Measurements from ENCODE around the gene RHEX. TPM values are rescaled to one million over a fixed set of nuclear protein-coding genes. Genes with fewer than 3 reads are reported as not detected.

The RHEX gene
- total RNA-seq, 1 donor from 2014 or later = 0.42 TPM

GRCh38 chr1:206101351-206102045 lies 48.5 kb downstream of the RHEX start:
- Histone ChIP-seq H3K36me3 (ENCODE audit: control insufficient read depth, insufficient read depth, low read length) (no peaks in the 10 kb centered on the region), H3K4me3 (ENCODE audit: low read depth, low read length) (no peak overlapping the region), H3K27me3 (ENCODE audit: control insufficient read depth, insufficient read depth, low read length) (no peaks in the 10 kb centered on the region)
- no peak for TF ChIP-seq CTCF (IDR thresholded peaks at IDR 0.05; ENCODE audit: insufficient read depth, low read length, poor library complexity, severe bottlenecking)
- no peak for DNase-seq (ENCODE audit: low read depth)

GRCh38 chr1:206102292-206102936 lies 49.4 kb downstream of the RHEX start:
- TF ChIP-seq CTCF (IDR thresholded peaks at IDR 0.05; ENCODE audit: insufficient read depth, low read length, poor library complexity, severe bottlenecking) = no peak
- DNase-seq (ENCODE audit: low read depth) = no peak
- H3K36me3 ChIP-seq (ENCODE audit: control insufficient read depth, insufficient read depth, low read length) = no peaks in the 10 kb centered on the region
- H3K27me3 ChIP-seq (ENCODE audit: control insufficient read depth, insufficient read depth, low read length) = peaks cover 3% of the 10 kb centered on the region
- no peak overlapping the region for H3K4me3 ChIP-seq (ENCODE audit: low read depth, low read length)

- no peak for TF ChIP-seq CTCF (IDR thresholded peaks at IDR 0.05; ENCODE audit: insufficient read depth, low read length, poor library complexity, severe bottlenecking)
- DNase-seq (ENCODE audit: low read depth) = no peak
- H3K27me3 ChIP-seq (ENCODE audit: control insufficient read depth, insufficient read depth, low read length) = peaks cover 7% of the 10 kb centered on the region
- no peak overlapping the region for H3K4me3 ChIP-seq (ENCODE audit: low read depth, low read length)
- H3K36me3 ChIP-seq (ENCODE audit: control insufficient read depth, insufficient read depth, low read length) = no peaks in the 10 kb centered on the region
Measured at GRCh38 chr1:206103979-206104378, 51.0 kb downstream of the RHEX start.

- Histone ChIP-seq H3K4me3 (ENCODE audit: low read depth, low read length) (no peak overlapping the region), H3K36me3 (ENCODE audit: control insufficient read depth, insufficient read depth, low read length) (no peaks in the 10 kb centered on the region), H3K27me3 (ENCODE audit: control insufficient read depth, insufficient read depth, low read length) (peaks cover 7% of the 10 kb centered on the region)
- no peak for DNase-seq (ENCODE audit: low read depth)
- TF ChIP-seq CTCF (IDR thresholded peaks at IDR 0.05; ENCODE audit: insufficient read depth, low read length, poor library complexity, severe bottlenecking) = no peak
Measured at GRCh38 chr1:206105464-206105995, 52.6 kb downstream of the RHEX start.

- Histone ChIP-seq H3K36me3 (ENCODE audit: control insufficient read depth, insufficient read depth, low read length) (no peaks in the 10 kb centered on the region), H3K27me3 (ENCODE audit: control insufficient read depth, insufficient read depth, low read length) (peaks cover 7% of the 10 kb centered on the region), H3K4me3 (ENCODE audit: low read depth, low read length) (no peak overlapping the region)
- TF ChIP-seq CTCF (IDR thresholded peaks at IDR 0.05; ENCODE audit: insufficient read depth, low read length, poor library complexity, severe bottlenecking) = peak; percentile 87
- DNase-seq (ENCODE audit: low read depth) = peak; percentile 50
Measured at GRCh38 chr1:206106328-206107167, 53.6 kb downstream of the RHEX start.
